ENCODE results near the gene CAMK1D.

CAMK1D gene

GRCh38 chr10:12500381-12501303 is 151.3 kb downstream of the CAMK1D start:
- no peak for DNase-seq

DNA sequence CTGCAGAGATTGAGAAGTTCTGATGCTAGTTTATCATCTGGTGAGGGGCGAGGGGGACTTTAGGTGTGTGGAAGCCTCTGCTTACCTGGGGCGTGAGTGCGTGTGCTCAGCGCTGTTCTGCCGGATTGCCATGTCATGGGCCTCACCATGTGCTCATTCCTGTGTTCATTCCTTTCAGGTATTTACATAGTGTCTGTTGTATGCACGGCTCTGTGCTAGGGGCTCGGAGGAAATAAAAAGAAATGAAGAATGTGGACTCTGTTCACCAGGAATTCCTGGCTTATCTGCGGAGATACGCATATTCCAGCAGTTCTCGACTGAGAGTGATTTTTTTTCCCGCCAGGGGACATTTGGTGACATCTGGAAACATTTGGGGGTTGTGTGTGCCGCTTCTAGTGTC is 152.0 kb downstream of the CAMK1D start:
- no peak for DNase-seq

DNA sequence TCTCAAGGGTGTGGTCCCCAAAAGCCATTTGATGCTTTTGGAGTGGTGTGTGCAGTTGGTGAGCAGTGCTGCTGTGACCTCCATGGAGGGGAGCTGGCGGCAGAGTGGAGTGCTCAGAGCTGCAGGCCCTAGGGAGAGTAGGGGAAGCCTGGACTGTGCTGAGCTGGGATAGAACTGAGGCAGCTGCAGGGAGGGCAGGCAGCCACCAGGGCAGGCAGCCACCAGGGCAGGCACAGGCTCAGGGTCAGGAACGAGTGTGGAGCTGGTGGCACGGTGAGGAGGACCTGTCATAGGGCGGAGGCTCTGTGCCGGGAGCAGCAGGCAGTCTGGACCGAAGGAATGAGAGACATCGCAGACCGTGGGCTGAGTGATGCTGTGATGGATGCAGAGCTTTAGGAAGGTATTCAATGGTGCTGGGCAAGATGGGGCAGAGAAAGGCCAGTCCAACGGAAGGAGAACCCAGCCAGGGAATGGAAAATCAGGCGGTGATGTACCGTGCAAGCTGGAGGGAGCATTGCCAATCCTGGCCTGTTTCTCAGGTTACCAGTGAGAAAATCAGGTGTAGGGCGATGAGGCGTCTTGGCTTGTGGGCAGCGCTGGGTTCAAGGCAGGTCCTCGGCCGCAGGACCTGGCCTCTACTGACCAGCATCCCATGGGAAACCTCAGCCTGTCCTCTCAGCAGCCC is 152.6 kb downstream of the CAMK1D start:
- no peak for DNase-seq

DNA sequence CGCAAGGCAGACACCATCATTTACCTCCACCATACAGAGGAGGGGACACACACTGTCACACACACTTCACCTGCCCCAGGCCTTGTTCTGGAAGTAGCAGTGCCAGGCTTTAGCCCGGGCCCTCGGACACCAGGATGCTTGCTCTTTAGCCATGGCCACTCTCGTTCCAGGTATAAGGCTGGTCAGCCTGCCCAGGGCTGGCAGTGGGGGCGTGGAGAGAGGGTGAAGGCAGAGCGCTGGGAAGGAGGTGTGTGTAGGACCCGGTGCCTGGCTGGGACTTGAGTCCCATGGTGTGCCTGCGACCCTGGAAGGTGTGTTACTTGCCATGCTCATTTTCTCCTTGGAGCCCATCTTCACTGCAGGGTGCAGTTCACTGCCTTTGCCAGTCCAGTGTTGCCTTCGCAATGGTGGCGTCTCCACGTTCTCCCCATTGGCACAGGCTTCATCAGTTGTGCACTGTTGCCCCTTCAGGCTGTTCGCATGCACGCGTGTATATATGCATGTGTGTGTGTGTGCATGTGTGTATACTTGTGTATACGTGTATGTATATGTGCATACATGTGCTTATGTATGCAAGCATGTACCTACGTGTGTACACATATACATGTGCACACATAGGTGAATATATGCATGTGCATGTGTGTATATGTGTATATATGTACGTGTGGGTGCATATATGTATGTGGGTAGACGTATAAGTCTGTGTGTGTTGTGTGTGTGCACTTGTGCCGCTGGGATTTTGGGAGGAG is 153.4 kb downstream of the CAMK1D start:
- DNase-seq: no peak

- no peak for DNase-seq
Observed at GRCh38 chr10:12503311-12503710, 154.0 kb downstream of the CAMK1D start.

DNA sequence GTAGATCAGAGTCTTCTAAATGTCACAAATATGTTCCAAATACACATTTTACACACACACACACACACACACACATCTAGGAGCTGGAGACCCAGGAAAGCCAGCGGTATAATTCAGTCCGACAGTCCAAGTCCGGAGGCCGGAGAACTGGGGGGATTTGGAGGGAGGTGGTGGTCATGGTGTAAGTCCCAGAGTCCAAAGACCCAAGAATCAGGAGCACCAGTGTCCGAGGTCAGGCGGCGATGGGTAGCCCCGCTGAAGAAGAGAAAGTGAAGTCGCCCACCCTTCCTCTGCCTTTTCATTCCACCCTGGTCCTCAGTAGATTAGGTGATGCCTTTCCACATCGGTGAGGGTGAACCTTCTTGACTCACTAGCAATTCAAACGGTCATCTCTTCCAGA is 154.8 kb downstream of the CAMK1D start:
- no peak for DNase-seq

DNA sequence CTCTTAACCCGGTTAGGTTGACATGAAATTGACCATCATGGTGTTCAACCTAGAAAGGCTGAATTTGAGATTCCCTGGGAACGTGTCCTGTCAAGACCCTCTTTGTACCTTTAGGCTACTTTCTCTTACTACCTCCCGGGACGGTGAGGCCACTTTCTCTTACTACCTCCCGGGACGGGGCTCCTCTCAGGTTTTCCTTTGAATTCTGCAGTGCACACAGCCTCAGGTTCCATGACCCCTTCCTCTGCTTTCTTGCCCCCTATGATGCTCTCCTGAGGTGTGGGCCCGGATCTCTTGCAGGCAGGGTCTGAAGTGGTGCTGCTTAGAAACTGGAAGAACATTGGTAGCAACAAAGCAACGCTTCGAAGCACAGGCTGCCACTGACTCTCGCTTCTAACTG is 155.3 kb downstream of the CAMK1D start:
- DNase-seq: no peak

DNA sequence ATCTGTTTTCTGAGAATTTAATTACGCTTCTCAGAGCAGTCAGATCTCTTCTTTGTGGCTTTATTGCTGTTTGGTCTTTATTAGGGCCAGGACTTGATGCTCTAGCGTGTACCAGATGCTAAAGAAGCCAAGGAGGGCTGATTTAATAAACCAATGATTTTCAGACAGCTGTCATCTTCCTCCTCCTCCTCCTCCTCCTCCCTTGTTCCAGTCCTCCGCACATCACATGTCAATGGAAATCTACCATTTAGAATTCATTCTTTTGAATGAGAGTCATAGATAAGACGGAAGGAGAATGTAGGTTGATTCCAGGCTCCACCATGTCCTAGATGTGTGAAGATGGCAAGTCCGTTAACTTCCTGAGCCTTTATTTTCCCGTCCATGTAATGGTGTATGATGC is 156.3 kb downstream of the CAMK1D start:
- no peak for DNase-seq

DNA sequence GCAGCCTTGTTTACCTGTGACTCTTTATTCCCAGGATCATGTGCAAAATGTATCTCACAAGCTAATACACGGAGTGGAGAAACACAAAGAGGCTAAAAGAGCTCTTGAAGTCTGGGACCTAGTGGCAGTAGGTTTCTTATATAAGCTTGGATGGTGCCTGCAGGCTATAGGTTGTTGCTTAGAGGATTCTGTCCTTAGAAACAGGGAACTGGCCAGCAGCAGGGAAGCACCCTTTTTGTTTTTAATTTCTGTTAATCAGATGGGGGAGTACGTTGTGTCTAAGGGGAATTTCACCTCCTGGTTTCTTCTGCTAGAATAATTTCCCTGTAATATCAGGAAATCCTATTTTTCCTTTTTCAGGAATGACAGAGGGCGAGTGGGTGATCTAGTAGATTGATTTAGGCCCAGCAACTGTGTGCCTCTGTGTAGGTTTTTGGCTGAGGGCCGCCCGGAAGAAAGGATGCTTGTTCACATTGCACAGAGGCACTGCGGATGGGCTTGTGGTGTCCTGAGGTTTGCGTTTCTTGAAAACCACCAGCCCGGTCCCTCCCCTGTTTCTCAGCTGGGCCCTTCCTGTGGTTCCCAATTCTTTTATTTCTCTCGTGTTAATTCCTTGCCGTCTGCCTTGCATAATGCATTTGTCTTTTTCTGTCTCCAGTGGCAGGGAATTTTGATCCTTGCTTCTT is 158.0 kb downstream of the CAMK1D start:
- DNase-seq: no peak

DNA sequence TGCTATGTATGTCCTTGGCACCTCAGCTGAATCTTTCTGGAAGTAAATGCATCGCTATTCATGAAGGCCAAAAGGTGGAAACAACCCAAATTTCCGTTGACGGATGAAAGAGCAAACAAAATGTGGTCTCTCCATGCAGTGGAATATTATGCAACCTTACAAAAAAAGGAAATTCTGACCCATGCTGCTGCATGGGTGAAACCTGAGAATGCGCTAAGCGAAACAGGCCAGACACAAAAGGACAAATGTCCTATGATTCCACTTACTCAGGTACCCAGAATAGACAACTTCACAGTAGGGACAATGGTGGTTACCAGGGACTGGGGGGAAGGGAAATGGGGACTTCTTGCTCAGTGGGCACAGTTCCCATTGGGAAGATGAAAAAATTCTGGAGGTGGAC is 158.8 kb downstream of the CAMK1D start:
- DNase-seq: no peak

GRCh38 chr10:12509016-12509793 is 159.9 kb downstream of the CAMK1D start:
- no peak for DNase-seq

DNA sequence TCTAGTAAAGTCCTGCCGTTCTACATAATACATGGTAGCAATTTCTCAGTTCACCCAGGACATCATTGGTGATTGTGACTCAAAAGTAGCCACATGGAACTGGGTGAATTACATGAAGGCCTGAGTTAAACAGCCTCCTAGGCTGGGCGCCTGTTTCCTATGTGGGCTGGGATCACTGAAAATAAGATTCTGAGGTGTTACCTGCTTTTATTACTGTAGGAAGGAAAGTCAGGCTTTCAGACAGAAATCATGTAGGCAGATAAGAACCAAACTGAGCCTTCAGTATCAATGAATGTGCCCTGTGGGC is 160.4 kb downstream of the CAMK1D start:
- DNase-seq: no peak

DNA sequence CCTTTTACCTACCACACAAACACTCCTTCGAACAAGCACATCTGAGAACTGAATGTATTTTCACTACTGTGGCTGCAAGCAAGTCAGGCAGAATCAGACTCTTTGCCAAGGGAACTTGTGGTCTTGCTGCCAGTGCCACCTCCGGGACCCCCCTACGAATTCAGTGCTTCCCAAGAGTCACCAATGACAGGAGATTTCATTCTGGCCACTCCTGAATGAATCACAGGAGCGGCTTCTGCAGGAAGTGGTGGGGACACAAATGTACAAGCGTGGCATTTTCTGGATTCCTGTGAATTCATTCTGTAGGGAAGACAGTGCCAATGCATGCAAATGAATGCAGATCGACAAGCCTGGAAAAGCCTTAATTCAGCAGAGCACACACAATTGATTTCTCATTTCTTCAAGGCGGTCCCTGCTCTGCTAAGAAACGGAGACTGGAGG is 161.2 kb downstream of the CAMK1D start:
- DNase-seq: no peak

DNA sequence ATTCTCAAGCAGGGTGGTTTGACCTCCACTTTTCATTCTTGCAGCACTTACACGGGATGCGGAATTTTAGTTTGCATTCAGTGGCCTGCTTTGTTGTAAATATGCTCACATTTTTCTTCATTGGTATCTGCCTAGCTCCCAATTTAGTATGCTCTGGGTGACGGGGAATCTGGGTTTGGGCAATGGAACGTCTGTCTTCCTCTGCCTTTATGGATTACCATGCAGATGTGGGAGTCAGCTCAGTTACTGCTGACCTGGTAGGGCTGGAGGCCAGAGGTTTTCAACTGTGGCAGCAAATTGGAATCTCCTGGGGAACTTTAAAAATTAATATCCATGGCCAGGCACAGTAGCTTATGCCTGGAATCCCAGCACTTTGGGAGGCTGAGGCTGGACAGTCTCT is 161.6 kb downstream of the CAMK1D start:
- DNase-seq: no peak

GRCh38 chr10:12511651-12512050 is 162.3 kb downstream of the CAMK1D start:
- no peak for DNase-seq

GRCh38 chr10:12512332-12513002 is 163.1 kb downstream of the CAMK1D start:
- no peak for DNase-seq

GRCh38 chr10:12513003-12513365 is 163.6 kb downstream of the CAMK1D start:
- DNase-seq: no peak

DNA sequence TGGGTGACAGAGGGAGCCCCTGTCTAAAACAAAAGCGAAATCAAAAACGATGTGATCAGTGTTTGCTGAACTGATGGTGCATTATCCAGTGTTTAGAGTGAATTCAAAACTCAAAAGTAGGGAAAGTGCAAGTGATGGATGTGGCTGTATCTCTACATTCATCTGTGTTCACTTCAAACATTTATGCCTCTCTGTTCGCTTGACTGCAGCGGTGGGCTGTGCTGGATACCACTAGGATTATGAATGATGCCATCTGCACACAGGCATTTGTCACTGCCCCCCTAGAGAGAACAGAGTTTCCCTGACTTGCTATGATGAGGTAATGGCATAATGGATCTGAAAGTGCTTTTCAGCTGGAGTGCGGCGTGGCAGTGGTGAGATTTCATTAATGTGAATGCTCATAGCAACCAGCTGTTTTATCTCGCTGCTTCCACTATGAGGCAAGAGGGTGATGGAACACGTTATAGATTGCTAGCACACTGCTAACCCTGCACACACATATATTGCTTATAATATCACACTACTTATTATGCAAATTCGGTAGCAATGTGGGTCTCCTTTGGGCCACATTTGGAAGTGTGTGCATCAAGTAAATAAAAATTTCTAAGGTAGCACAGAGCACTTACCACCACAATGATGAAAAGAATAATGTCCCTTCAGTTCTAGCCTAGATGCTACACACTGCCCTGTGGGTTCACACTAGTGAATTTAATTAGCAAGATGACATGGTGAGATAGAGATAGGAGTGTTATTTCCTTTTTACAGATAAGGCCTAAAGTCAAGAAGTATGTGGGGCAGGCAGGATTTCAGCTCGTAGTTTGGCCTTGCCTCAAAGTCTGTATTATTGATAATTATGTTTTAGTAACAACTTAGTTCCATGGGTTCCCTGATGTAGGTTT is 164.7 kb downstream of the CAMK1D start:
- DNase-seq: no peak

- DNase-seq: no peak
Observed at GRCh38 chr10:12518024-12518423, 168.7 kb downstream of the CAMK1D start.

GRCh38 chr10:12521423-12521822 is 172.1 kb downstream of the CAMK1D start:
- no peak for DNase-seq

GRCh38 chr10:12526311-12526710 is 177.0 kb downstream of the CAMK1D start:
- DNase-seq: no peak

All from CD4-positive, alpha-beta T cell treated with Interleukin-17A for 1 hour (primary cell).